GM21526 (cell line): ENCODE results near the gene TTI1.

ENCODE experiments used
- ATAC-seq: cut with Tn5 transposase; IDR thresholded peaks from one replicate; pipeline ENCODE4 v1.9.1; 2021; ENCODE audit warnings: moderate library complexity; ENCODE audit not compliant: unreplicated experiment, low FRiP score

The TTI1 gene

DNA sequence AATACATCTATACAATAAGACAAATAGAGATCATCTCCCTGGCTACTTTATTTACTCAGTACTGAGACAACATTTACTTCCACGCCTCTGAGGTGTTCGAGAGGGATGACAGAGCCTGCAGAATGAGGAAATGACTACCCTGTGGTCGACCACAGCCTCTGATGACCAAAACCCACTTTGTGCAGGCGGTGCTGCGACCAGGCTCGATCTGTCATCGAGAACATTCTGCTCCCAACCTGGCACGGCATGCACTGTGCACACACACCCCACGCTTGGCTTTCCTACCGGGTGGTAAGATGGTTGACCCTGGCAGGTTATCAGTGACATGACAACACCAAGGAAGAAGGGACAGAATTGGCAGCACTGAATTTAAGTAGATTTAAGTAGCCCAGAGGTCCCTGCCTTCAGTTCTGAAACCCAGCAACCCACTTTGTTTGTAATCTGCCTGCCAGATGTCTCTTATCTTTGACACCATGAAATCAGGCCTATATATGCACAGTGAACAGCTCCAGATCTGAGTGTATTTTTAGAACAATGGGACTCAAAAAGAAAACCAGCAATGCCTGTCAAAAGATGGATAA is 42.6 kb downstream of the TTI1 start:
- peak; percentile 81 for ATAC-seq

- ATAC-seq, result no peak
Measured at GRCh38 chr20:37989601-37990295, 43.5 kb downstream of the TTI1 start.

- ATAC-seq, result no peak
Measured at GRCh38 chr20:37988306-37988954, 44.8 kb downstream of the TTI1 start.

- no peak for ATAC-seq
Measured at GRCh38 chr20:37987602-37988290, 45.5 kb downstream of the TTI1 start.

DNA sequence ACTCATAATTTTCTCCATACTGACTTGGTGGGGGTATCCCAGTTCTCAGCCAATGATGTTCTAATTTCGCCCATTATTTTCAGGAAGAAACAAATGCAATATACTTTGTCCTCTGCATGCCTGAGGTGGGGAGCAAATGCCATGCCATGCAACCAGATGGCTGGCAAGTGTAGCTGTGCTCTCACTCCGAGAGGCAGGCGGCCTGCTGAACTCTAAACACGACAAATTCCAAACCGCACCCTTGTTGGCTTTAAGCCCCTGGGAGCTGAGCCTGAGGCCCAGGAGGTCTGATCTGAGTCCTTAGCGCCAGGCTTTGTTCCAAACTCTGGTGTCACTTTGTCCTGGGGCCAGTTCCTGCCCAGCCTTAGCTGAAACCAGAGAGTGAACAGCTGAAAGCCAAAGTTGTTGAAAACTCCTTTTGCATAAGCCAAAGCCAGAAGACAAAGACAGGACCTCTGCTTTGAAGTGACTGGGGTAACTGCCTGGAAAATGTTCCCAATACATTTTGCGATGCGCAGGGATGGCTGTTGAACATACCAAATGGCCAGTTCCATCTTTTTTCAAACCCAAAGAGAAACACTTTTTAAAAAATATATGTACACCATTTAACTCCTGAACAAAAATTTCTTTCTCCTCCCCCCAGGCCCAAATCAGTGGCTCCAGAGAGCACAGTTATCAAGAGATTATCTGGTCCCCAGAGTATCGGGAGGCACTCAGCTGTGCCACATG is 46.2 kb downstream of the TTI1 start:
- ATAC-seq, result no peak

GRCh38 chr20:37986044-37986858 is 47.0 kb downstream of the TTI1 start:
- ATAC-seq, result no peak

DNA sequence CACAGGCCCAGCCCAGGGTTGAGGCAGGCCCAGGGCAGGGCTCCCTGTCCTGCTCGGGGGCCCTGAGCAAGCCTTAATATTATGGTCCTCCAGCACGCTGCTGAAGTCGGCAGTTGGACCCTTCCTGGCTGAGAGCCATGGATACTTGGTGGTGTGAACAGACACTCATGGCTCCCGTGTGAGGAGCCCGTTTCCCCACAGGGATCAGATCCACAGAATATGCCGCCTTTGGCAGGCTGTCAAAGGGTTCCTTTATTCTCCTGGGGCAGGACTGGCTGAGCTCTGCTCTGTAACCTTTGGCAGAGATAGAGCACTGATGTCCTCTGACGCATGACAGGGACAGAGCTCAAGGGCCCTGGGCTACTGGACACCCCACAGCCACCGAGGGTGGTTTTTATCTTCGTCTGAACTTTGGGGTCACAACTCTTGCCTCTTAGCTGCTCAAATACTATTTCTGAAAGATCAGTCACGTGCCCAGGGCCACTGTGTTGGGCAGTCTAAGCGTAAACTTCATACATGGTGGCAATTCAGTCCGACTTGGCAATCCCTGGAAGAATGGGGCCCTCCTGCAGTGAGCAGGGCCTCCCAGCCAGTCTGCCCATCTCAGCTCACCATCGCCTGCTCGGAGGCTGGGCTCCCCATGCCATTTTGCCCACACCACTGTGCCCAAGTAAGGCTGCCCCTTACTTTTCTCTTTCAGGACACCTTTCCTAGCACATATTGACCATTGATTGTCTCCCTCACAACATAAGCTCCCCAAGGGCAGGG is 49.1 kb downstream of the TTI1 start:
- no peak for ATAC-seq

DNA sequence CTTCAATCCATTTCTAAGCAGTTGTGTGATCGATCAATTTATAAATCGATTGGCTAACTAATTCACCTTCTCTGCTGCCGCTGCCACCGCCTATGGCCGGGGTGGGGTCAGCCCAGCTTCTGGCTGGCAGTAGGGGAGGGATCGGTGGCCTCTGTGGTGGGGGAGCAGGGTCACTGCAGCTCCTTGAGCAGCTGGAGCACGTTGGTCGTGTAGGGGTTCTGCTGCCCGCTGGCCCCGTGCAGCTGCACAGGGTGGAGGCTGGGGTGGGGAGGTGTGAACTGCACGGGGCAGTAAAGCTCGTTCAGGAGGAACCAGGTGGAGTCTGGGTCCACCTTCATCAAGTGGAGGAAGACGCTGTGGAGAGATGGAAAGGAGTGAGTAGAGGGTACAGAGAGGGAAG is 50.0 kb downstream of the TTI1 start:
- ATAC-seq, result no peak

DNA sequence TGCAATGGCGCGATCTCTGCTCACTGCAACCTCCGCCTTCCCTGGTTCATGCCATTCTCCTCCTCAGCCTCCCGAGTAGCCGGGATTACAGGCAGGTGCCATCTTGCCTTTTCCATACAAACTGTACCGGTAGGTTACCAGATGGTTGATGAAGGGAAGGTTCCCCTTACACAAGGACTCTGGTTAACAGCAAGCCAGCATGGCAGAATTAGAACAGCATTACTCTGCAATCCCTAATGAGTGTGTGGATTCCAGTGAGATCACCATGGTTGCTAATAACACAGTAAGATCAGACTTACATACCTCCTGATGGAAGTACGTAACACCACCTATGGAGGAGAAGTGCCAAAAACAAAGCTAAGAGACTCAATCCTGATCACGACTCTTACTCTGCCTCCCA is 51.7 kb downstream of the TTI1 start:
- no peak for ATAC-seq

DNA sequence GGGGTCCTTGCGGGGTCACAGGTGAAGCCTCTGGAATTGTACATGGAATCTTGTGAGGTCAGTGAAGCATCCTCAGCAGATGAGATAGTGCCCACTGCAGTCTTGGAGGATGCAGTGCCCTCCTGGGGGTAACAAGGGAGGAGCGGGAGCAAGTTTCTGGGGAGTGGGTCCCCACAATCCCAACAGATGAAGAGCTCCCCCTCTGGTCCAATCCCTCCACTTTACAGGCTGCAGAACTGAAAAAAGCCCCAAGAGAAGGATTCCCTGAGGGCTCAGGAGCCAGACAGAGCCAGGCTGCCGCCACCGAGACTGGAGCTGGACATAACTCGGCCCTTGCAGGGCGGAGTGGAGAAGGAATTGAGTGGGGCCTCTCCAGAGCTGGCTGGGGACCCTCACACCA is 52.4 kb downstream of the TTI1 start:
- no peak for ATAC-seq

DNA sequence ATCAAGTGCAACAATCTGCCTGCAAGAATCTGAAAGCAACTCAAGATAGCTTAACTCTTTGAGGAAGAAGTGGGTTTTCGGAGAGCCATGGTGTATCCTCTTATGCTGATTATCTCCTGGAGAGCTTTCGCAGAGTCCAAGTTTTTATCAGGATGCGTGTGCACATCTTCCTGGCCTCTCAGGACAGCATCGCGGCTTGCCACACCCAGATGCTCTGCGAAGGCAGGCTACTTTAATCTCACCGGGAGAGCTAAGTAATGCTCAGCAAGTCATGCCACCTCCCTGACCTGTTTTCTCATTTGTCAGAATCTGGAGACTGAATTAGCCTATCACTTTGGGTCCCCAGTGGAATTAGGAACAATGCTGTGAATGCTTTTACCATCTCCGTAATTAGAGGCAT is 52.9 kb downstream of the TTI1 start:
- no peak for ATAC-seq

DNA sequence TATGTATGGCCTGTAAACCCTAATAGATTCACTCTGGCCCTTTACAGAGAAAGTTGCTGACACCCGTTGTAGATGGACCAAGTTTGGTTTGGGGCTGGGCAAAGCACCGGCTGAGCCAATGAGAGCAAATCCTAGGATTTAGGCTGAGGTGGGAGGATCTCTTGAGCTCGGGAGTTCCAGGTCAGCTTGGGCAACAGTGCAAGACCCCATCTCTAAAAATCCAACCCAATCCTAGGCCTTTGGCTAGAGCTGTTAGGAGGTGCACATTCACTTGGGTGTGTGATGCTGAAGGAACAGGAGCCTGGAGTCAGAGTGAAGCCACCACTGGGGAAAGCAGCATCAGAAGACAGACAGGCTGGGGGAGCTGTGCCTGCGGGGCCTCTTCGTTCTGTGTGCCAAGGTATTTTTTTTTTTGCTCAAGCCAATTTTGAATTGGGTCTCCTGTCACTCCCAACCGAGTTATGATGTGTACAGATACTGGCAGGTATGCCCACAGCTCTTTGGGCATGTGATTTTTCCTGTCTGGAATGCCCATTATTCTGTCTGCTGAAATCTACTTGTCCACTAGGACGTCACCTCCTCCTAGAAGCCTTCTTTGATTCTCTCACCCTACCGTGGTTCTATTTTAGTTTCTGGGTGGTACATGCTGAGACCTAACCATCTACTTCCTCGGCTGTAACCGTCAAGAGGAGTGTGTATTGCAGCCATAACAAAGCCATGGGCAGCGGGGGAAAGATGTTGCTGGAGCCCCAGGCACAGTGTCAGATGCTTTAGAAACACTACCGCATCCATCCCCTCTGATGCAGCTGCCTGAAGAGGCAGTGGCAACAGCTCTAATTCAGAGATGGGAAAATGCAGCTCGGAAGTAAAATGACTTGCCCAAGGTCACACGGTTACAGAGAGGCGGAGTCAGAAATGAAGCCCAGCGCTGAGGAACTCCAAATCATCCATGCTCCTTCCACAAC is 54.0 kb downstream of the TTI1 start:
- no peak for ATAC-seq

DNA sequence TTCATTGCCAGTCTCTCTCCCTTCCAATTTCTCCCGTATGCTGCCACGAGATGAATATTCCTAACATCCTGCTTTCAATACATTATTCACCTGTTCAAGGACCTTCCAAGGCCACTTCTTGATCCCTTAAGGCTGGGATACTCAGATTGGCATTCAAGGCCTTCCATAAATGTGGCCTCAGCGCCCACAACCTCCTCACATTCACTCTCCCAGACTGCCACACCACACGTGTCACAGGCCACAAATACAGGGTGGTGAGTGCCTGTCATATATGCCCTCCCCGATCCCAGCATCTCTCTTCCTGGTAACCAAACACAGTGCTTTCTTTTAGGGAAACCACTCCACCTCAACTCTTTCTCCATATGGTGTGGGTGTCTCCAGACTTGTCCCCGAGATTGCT is 55.5 kb downstream of the TTI1 start:
- ATAC-seq, result no peak

GRCh38 chr20:37977338-37977737 is 55.9 kb downstream of the TTI1 start:
- no peak for ATAC-seq

DNA sequence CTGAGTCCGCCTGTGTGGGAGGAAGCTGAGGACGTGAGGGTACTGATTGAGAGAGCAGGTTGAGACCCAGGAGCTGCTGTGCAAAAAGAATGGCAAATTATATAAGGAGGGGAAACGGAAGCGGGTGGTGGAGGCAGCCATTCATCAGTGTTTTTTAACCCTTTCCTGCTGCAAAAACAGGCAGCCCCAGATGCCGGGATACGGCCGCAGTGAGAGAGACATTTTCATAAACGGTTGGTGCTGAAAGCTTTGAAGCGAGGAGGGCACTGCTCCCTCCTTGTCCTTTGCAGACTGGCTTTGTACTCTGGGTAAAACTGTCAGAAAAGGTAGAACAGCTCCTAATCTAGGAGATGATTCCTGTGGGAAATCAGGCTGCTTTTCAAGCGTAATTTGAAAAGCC is 56.4 kb downstream of the TTI1 start:
- no peak for ATAC-seq

GRCh38 chr20:37973059-37973910 is 60.0 kb downstream of the TTI1 start:
- ATAC-seq, result no peak
